Measurements from ENCODE around the gene SNTB2.

The SNTB2 gene

DNA sequence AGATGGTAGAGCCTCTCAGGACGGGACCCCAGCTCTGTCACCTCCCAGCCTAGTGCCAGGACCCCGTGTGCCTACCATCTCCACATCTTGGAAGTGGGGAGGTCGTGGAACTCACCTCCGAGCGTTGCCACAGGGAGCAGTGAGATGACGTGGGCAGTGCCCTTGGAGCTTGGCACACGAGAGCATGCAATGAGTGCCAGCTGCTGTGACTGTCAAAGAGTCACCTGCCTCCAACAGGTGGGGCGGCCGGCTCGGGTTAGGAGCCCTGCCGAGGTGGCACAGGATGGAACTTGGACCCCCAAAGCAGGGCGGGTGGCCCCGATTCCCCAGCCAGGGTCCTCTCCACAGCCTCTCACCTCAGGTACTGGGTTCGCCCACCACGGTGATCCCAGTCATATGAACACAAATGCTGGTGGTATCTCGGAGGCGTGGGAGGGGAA is 129.7 kb downstream of the SNTB2 start:
- in situ Hi-C loops (cut with MboI; ENCODE audit: low sequenced_read_pairs), result no loop called here

DNA sequence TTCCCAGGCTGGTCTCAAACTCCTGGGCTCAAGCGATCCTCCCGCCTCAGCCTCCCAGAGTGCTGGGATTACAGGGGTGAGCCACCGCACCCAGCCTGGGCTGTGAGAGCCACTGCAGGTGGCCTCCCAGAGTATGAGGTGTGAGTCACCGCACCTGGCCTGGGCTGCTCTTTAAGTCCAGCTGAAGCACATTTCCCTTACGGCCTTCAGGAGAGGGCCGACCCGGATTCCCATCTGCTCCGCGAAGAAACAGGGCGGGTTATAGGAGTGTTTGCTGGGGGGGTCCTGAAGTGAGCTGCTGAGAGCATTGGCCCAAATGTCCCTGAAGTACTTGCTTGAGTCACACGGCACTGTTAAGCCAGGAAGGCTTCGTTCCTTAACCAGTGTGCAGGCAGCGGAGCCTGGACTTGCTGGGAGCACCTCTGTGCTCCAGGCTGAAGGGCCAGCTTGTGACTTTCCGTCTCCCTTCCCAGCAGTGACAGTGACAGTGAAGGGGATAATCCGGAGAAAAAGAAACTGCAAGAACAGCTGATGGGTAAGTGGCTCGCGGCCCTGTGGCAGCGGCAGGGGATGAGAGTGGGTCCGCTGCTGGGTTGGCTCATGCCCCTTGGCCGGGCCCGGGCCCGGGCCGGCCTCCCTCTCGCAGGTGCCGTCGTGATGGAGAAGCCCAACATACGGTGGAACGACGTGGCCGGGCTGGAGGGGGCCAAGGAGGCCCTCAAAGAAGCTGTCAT is 131.4 kb downstream of the SNTB2 start:
- in situ Hi-C loops (cut with MboI; ENCODE audit: low sequenced_read_pairs), result no loop called here

DNA sequence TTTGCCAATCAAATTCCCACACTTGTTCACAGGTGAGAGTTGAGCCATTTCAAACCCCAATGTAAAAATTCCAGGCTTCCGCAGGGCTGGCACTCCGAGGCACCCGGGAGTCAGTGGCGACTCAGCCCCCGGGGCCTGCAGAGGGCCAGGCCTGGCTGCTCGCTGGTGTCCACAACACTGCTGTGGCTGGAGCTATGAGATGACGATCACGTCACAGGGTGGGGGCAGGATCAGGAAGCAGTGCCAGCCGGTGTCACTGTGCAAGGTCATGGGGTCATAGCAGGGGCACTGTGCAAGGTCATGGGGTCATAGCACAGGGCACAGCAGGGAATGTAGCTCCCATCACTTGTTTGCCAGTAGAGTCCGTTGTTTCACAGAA is 131.9 kb downstream of the SNTB2 start:
- in situ Hi-C loops (cut with MboI; ENCODE audit: low sequenced_read_pairs), result no loop called here

DNA sequence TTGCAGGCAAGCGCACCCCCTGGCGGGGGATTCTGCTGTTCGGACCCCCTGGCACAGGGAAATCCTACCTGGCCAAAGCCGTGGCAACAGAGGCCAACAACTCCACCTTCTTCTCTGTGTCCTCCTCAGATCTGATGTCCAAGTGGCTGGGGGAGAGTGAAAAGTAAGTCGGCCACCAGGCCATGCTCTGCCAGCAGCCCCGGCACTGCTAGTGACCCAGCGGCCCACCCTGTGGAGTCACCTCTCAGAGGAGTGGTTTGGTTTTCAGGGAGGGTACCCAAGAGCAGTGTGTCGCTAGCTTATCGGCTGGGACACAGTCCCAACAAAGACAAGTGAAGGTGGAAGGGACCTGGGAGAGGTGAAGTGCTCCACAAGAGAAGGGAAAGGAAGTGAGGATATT is 132.4 kb downstream of the SNTB2 start:
- in situ Hi-C loops (cut with MboI; ENCODE audit: low sequenced_read_pairs), result no loop called here

DNA sequence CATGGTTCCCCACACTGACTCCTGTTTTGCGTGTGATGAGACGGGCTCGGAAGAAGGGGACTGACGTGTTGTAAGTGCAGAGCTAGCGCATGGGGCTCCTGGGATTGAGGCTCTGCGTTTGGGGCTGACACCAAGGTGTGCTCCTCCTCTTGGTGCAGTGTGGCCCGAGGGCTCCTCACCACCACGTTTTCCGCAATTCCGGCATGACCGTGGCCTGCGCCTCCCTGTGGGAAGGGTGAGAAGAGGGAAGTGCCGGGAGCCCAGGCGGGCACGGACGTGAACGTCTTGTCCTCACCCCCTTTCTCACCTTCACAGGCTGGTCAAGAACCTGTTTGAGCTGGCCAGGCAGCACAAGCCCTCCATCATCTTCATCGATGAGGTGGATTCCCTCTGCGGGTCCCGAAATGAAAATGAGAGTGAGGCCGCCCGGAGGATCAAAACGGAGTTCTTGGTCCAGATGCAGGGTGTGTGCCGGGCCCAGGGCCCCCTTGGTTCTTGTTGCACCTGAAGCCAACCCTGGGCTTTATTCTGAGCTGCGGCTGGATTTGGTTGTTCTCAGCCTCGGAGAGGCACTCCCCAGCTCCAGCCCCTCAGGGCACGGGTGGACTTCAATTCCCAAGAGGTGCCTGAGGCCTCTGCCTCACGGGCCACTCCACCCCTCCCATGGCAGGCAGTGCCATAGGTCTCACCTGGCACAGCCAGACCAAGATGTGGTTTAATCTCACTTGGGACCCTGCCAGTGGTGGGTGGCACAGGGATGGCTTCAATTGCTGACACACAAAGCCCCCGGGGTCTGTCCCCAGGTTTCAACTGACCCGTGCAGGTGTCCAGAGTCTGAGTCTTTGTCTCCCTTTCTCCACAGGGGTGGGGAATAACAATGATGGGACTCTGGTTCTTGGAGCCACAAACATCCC is 133.1 kb downstream of the SNTB2 start:
- in situ Hi-C loops (cut with MboI; ENCODE audit: low sequenced_read_pairs), result no loop called here

DNA sequence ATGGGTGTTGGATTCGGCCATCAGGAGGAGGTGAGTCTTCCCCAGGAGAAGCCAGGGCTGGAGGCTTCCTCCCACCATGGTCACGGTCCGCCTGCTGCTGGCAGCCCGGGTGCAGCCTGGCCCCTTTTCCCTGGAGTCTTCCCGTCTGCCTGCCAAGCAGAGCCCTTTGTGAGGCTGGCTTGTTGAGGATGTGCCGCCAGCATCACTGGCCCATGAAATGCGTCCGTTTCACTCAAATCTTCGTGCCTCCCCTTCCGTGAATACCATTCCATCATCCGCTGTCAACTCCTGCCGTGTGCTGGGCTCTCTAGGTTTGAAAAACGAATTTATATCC is 133.7 kb downstream of the SNTB2 start:
- in situ Hi-C loops (cut with MboI; ENCODE audit: low sequenced_read_pairs), result no loop called here

DNA sequence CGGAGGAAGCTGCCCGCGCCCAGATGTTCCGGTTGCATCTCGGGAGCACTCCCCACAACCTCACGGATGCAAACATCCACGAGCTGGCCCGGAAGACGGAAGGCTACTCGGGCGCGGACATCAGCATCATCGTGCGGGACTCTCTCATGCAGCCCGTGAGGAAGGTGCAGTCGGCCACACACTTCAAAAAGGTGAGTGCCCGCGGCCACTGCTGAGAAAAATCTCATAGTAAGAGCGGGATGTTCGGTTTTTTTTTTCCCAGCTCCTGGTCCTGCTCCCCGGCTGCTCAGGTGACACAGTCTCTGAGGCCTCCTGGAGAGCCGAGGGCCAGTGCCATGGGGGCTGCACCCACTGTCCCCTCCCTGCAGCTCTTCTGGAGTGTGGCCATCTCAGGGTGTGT is 134.1 kb downstream of the SNTB2 start:
- in situ Hi-C loops (cut with MboI; ENCODE audit: low sequenced_read_pairs), result no loop called here

DNA sequence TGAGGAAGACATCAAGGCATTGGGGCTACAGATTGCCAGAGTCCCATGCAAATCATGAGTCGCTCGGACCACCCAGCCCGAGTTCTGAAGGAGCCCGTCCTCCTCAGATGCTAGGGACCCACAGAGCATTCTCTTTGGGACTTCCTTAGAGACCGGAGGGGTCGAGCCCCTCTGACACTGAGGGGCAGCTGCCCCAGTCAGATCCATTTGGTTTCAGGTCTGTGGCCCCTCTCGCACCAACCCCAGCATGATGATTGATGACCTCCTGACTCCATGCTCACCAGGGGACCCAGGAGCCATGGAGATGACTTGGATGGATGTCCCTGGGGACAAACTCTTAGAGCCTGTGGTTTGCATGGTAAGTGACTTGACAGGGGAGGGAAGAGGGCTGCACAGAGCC is 135.4 kb downstream of the SNTB2 start:
- in situ Hi-C loops (cut with MboI; ENCODE audit: low sequenced_read_pairs), result no loop called here

DNA sequence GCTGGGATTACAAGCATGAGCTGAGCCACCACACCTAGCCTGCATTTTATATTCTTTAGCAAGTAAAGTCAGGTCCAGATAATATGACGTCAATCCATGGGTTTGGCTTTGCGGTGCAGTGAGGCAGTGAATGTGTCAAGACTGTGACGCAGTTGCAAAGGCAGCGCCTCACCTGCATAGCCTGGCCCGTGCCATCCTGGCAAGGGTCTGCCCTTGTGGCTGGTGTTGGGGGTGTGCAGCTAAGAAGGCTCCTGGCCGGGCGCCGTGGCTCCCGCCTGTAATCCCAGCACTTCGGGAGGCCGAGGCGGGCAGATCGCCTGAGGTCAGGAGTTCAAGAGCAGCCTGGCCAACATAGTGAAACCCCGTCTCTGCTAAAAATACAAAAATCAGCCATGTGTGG is 136.5 kb downstream of the SNTB2 start:
- in situ Hi-C loops (cut with MboI; ENCODE audit: low sequenced_read_pairs), result no loop called here

DNA sequence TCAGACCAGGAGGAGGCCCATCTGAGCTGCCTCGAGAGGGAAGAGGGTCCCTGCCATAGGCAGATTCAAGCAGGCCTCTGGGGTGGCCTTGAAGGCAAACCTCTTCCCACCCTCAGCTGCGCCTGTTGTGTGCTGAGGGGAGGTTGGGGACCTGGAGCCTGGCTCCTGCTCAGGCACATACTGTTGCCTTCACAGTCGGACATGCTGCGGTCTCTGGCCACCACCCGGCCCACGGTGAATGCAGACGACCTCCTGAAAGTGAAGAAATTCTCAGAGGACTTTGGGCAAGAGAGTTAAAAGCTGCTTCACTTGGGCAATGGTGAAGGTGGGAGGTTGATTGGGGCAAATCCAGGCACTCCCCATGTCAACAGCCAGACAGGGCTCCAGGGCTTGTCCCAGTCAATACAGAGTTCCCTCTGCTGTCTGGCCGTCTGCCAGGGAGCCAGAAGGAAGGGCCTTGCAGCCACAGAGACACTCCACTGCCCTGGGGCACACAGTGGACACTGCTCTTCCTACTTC is 137.1 kb downstream of the SNTB2 start:
- in situ Hi-C loops (cut with MboI; ENCODE audit: low sequenced_read_pairs), result no loop called here

DNA sequence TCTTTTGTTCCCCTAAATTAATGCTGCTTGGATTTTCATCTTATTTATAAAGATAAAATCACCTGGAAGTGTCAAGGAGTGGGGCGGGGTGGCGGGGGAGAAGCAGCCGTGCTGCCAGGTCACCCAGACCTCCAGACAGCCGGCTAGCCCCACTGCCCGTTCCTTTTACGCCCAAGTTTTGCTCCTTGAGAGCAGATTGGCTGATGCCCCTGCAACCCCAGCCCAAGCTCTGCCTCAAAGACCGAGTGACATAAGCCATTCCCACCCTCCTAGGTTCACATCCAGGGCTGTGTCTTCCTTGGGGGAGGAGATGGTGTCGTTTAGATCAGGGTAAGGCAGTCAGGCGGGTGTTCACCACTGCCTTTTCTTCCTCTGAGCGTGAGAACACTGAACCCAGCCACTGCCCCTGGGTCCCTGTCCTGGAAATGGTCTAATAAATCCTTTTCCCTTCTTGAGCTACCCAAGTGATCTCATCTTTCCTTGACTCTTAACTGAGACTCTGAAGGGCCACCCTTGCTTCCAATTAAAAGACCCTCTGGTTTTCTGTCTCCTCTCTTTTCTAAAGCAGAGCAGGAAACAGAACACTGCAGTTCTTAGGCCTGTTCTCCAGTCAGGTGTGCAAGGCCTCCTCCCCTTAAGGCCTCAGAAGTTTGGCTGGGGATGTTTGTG is 137.8 kb downstream of the SNTB2 start:
- in situ Hi-C loops (cut with MboI; ENCODE audit: low sequenced_read_pairs), result no loop called here

DNA sequence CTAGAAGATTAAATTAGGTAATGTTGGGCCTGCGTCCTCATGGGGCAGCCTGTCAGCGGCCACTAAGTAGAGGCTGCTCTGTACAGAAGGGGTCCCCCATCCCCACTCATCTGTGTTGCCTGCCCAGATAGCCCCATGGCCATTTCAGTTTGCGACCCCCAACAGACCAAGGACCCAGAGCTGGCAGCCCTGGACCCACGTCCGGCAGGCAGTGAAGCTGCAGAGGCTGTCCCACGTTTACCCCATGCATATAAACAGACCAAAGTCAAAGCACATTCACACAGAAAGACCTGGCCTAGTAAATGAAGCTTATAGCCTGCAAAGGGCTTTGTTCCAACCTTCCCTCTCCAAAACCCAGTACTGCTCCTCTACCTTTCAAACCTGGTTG is 138.8 kb downstream of the SNTB2 start:
- in situ Hi-C loops (cut with MboI; ENCODE audit: low sequenced_read_pairs), result no loop called here

DNA sequence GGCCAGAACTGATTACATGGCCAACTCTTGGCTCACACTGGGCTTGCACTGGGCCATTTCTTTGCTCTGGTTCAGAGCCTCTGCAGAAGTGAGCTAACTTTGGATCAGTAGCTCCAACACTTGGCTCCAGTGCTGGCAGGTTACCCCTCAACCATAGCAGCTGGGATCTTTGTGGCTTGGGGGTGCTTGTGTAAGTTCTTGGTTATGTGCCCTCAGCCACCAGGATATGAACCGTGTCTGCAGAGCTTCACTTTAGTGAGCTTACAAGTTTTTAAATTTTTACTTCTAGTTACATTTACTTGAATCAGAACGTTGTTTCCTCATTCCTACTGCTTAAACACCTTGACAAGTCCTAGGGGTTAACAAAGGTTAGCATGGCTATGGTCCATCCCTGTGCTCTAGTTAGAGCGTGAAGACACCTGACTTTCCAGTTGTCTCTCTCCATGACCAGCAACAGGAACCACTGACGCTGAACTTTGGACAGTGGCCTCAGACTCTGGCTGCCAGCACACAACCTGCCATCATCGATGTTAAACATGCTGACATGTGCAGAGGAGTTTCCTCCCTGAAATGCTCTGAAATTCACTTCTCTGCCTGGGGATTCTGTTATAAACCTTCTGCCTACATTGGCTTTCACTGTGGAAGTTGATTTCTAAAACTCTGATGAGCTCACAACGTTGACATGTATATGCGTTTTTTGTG is 139.4 kb downstream of the SNTB2 start:
- in situ Hi-C loops (cut with MboI; ENCODE audit: low sequenced_read_pairs), result no loop called here

DNA sequence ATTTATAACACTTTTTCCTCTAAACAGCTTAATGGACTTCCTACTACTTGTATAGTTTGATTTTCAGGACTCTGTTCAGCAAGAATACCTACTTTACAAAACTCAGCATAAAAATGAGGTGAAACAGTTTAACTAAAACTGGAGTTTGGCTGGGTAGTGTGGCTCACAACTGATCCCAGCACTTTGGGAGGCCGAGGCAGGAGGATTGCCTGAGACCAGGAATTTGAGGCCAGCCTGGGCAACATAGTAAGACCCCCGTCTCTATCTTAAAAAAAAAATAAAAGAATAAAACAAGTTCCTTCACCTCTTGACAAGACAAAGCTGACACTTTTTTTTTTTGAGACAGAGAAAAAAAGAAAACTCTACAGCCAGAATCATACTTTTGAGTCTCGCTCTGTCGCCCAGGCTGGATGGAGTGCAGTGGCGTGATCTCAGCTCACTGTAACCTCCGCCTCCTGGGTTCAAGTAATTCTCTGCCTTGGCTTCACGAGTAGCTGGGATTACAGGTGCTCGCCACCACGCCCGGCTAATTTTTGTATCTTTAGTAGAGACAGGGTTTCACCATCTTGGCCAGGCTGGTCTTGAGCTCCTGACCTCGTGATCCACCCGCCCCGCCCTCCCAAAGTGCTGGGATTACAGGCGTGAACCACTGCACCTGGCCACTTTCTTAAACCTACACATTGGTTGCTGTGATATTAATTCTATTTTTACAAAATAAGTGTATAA is 140.8 kb downstream of the SNTB2 start:
- in situ Hi-C loops (cut with MboI; ENCODE audit: low sequenced_read_pairs), result no loop called here

DNA sequence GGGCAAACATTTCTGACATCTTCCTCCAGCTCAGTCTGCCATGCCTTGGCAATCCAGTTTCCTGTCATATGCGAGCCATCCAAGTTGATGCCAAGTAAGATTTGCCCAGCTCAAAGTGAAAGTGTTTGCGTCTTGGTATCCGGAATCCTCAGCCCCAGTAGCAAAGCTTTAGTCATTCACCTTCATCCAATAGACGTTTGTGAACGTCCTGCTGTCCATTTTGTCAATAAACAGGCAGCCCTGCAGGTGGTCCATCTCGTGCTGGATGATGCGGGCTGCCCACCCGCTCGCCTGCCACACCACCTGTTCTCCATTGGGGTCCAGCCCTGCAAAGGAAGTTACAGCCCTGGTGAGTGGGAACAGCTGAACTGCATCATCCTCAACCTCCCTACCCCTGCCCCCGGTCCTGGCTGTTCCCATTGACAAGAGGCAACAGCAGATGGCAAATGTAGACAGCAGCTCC is 141.9 kb downstream of the SNTB2 start:
- in situ Hi-C loops (cut with MboI; ENCODE audit: low sequenced_read_pairs), result no loop called here

DNA sequence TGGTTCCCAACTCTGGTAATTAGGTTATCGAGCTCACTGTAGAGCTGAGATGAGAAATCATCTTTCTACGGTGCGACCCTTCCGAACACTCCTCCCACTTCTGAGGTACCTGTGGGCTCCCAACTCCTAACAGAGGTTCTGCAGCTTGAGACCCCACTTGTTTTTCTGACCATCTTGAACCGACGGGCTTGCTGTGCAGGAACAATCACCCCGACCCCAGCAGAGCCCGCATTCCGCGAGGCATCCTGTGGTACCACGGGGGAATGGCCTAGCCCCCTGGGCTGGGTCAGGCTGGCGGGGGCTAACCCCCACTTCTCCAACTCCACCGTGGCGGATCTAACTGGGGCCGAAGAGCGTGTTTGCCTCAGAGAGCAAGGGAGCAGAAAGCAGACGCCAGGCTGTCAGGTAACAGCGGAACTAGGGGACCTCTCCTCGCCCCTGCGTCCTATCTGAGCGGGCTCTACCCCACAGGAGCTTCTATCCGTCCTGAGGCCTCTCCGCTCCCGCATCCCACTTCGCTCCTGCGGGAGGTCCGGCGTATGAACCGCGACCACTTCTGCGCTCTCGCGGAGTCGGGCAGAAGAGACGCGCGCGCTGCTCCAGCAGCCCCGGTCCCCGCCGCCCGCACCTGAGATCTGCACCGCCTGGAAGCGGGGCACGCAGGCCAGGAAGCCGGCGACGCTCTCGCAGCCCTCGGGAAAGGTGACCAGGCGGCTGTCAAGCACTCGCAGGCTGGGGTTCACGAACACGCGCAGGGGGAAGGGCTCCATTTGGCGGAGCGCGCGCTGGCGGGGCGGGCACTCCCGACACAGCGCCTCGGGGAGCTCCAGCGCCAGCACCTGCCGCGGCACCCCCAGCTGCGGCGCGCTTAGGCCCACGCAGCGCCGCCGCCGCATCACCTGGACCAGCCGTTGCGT is 142.7 kb downstream of the SNTB2 start:
- in situ Hi-C loops (cut with MboI; ENCODE audit: low sequenced_read_pairs), result no loop called here

DNA sequence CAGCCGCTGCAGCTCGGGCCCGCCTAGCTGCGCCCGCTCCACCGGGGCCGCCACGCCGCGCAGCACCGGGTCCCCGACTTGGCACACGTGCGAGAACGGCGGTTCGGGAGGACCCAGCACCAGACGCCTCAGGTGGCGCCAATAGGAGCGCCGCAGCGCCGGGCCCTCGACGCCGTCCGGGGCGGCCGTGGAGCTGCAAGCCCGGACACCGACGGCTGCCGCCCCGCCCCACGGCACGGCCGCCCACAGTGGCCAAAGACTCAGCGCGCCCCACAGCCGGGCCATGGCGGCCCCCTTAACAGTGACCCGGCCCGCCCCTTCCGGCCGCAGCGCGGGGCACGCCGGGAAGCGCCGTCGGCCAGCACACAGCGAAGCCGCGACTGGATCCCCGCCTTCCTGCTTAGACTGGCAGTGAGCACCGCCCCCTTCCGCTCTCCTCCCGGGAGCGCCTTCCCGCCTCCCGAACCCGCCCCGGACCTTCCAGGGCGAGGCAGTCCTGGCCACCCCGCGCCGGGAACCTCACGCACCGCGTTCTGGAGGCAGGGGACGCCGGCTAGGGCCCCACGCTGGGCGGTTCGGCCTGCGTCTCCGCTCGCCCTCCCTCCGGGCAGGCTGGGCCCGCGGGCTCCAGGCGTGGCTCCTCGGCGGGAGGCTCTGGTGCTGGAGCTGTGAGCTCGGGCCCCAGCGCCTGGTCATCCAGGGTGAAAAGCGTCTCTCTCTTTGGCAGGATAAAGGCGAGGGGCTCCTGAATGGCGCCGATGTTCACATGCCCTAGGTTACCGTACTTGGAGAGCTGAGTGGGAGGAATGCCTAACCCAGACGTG is 143.5 kb downstream of the SNTB2 start, which contains the start of gene PDF:
PDF (minus strand) TSS at position 303 of the 824 bp plus-strand sequence; CDS start at position 285, 18 bp downstream.
- in situ Hi-C loops (cut with MboI; ENCODE audit: low sequenced_read_pairs), result no loop called here

DNA sequence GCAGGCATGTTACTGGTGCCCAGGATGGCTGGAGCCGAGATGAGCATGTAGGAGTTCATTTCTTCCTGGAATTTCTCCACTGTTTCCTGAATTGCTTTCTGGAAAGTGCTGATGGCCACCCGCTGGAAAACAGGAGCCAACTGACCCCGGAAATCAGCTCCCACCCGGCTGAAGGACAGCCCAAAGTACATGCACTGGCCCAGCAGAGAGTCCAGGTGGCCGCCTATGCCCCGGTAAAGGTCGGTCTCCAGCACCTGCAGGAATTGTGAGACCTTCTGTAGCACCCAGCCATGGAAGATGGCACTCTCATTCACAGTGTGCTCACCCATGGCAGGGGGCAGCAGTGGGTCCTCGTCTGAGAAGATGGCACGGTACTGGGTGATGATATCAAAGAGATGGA is 147.7 kb downstream of the SNTB2 start:
- in situ Hi-C loops (cut with MboI; ENCODE audit: low sequenced_read_pairs), result no loop called here
